RPMI7951 (cell line): ENCODE results near the gene IDUA. TPM values are rescaled to one million over a fixed set of nuclear protein-coding genes. Genes with fewer than 3 reads are reported as not detected.
"Not testable (repeated sequence)": the region's sequence is repeated elsewhere in the genome, so short reads cannot be mapped to it uniquely, and the experiment has no call there.

Experiments
- DNase-seq: peaks from one replicate; pipeline ENCODE4 v3.0.0-alpha.2; 2012; ENCODE audit warnings: low read depth
- total RNA-seq: library from RNA; depleted of rRNA; stranded (reverse); fragments of >200 nt; shearing (Covaris generic); gene quantifications from 2 replicates; pipeline ENCODE4 v1.2.3, GENCODE V29; 2014; rRNA removed

The IDUA gene
- total RNA-seq = 0.60 and 2.0 TPM in 2 replicates

- DNase-seq = peak; percentile 58
Observed at GRCh38 chr4:986879-987623, at the start of gene IDUA. Gene IDUA, plus strand, starts transcription at chr4:987044. Its CDS starts 41 bp downstream, at chr4:987085.

- not testable (repeated sequence) for DNase-seq
Observed at GRCh38 chr4:939508-939907, 47.3 kb upstream of the IDUA start.

- no peak for DNase-seq
Observed at GRCh38 chr4:945274-946102, 41.4 kb upstream of the IDUA start.

GRCh38 chr4:946103-946450 lies 40.8 kb upstream of the IDUA start:
- DNase-seq = no peak

- no peak for DNase-seq
Observed at GRCh38 chr4:946517-947471, 40.0 kb upstream of the IDUA start.

- no peak for DNase-seq
Observed at GRCh38 chr4:947491-947971, 39.3 kb upstream of the IDUA start.

GRCh38 chr4:948101-948935 lies 38.5 kb upstream of the IDUA start:
- no peak for DNase-seq

- no peak for DNase-seq
Observed at GRCh38 chr4:948936-949300, 37.9 kb upstream of the IDUA start.

GRCh38 chr4:949656-950055 lies 37.2 kb upstream of the IDUA start:
- no peak for DNase-seq

GRCh38 chr4:950136-951020 lies 36.5 kb upstream of the IDUA start:
- DNase-seq = no peak

- DNase-seq = no peak
Observed at GRCh38 chr4:951186-951585, 35.7 kb upstream of the IDUA start.

GRCh38 chr4:951594-952468 lies 35.0 kb upstream of the IDUA start:
- DNase-seq = no peak

- no peak for DNase-seq
Observed at GRCh38 chr4:952881-953573, 33.8 kb upstream of the IDUA start.

GRCh38 chr4:953574-953915 lies 33.3 kb upstream of the IDUA start:
- no peak for DNase-seq

- no peak for DNase-seq
Observed at GRCh38 chr4:954211-955020, 32.4 kb upstream of the IDUA start.

GRCh38 chr4:955161-955921 lies 31.5 kb upstream of the IDUA start:
- DNase-seq = no peak

GRCh38 chr4:955931-956381 lies 30.9 kb upstream of the IDUA start:
- DNase-seq = no peak
